Upper lobe of right lung (tissue), 1 donor: ENCODE results near the gene RHOA. TPM values are rescaled to one million over a fixed set of nuclear protein-coding genes. Genes with fewer than 3 reads are reported as not detected.

Source experiments
- ATAC-seq: fragments of 200-7000 bp; cut with Tn5 transposase; one replicate; pipeline ENCODE4 v1.9.1; 2020; ENCODE audit warnings: mild to moderate bottlenecking, moderate library complexity
- DNase-seq: peaks from one replicate; pipeline ENCODE4 v3.0.0-alpha.2; 2020
- H3K27ac ChIP-seq: fragments of 200-600 bp; one replicate; pipeline ENCODE4 v1.8.0; 2022
- H3K27me3 ChIP-seq: fragments of 200-600 bp; one replicate; pipeline ENCODE4 v1.8.0; 2022; ENCODE audit warnings: mild to moderate bottlenecking
- H3K36me3 ChIP-seq: fragments of 200-600 bp; one replicate; pipeline ENCODE4 v1.8.0; 2022
- H3K4me1 ChIP-seq: fragments of 200-600 bp; one replicate; pipeline ENCODE4 v1.8.0; 2022
- H3K4me3 ChIP-seq: fragments of 200-600 bp; one replicate; pipeline ENCODE4 v1.8.0; 2022; ENCODE audit warnings: mild to moderate bottlenecking
- H3K9me3 ChIP-seq: fragments of 200-600 bp; one replicate; pipeline ENCODE4 v1.8.0; 2022
- CTCF ChIP-seq: fragments of 200-600 bp; IDR thresholded peaks from one replicate; pipeline ENCODE4 v1.8.0; 2022; ENCODE audit warnings: antibody characterized with exemption
- intact Hi-C: fragments of 100-400 bp; cut with DNase I; formaldehyde crosslinking; loops from one replicate; pipeline ENCODE4 v1.11.0; 2022
- total RNA-seq: library from RNA; stranded (reverse); fragmentation: NEBNext Ultra II Directional; extraction: Animal tissue kit (Norgen Biotek cat#: 25700); gene quantifications from one replicate; pipeline ENCODE4 v1.2.1, GENCODE V29; 2021
- donor health status: DM: no; HTN: yes; CAD: no; lungs with severe emphysema.

Gene RHOA
- total RNA-seq, 1 donor from 2014 or later, result 543 TPM

- Histone ChIP-seq H3K27ac (no peak overlapping the region), H3K36me3 (peaks cover 13% of the 10 kb centered on the region), H3K27me3 (no peaks in the 10 kb centered on the region), H3K4me3 (no peak overlapping the region), H3K9me3 (no peaks in the 10 kb centered on the region), H3K4me1 (peaks cover 10% of the 10 kb centered on the region)
- no peak for TF ChIP-seq CTCF
- DNase-seq (no peak), ATAC-seq (no peak)
- intact Hi-C loops, result no loop called here
Observed at GRCh38 chr3:49424816-49425215, 13.0 kb upstream of the RHOA start.

GRCh38 chr3:49422379-49423248 is 10.8 kb upstream of the RHOA start, which contains the start of gene AMT:
AMT (minus strand) TSS chr3:49422473; CDS start chr3:49422450, 23 bp downstream.
- Histone ChIP-seq H3K9me3 (no peaks in the 10 kb centered on the region), H3K4me3 (peak within 1 kb of the TSS; percentile 20), H3K27ac (no peak within 1 kb of the TSS), H3K4me1 (no peaks in the 10 kb centered on the region), H3K36me3 (peaks cover 17% of the 10 kb centered on the region), H3K27me3 (no peaks in the 10 kb centered on the region)
- peak; percentile 74 for DNase-seq
- TF ChIP-seq CTCF, result no peak
- intact Hi-C loops, result no loop called here
- ATAC-seq, result peak; percentile 69

- TF ChIP-seq CTCF, result no peak
- DNase-seq, result no peak
- Histone ChIP-seq H3K4me3 (peak overlapping the region; percentile 20), H3K27ac (no peak overlapping the region), H3K27me3 (no peaks in the 10 kb centered on the region), H3K36me3 (peaks cover 22% of the 10 kb centered on the region), H3K4me1 (peaks cover 6% of the 10 kb centered on the region), H3K9me3 (no peaks in the 10 kb centered on the region)
- peak; percentile 13 for ATAC-seq
- intact Hi-C loops, result no loop called here
Observed at GRCh38 chr3:49421890-49422378, 10.2 kb upstream of the RHOA start.

- no peak for TF ChIP-seq CTCF
- Histone ChIP-seq H3K27me3 (no peaks in the 10 kb centered on the region), H3K27ac (peak overlapping the region; percentile 66), H3K9me3 (no peaks in the 10 kb centered on the region), H3K4me1 (peaks cover 33% of the 10 kb centered on the region), H3K4me3 (no peak overlapping the region), H3K36me3 (peaks cover 17% of the 10 kb centered on the region)
- no peak for ATAC-seq
- no peak for DNase-seq
- intact Hi-C loops, result no loop called here
Observed at GRCh38 chr3:49417516-49418120, 5.8 kb upstream of the RHOA start.

- Histone ChIP-seq H3K9me3 (no peaks in the 10 kb centered on the region), H3K4me1 (peaks cover 33% of the 10 kb centered on the region), H3K27me3 (no peaks in the 10 kb centered on the region), H3K36me3 (peaks cover 17% of the 10 kb centered on the region), H3K27ac (peak overlapping the region; percentile 66), H3K4me3 (no peak overlapping the region)
- TF ChIP-seq CTCF, result no peak
- ATAC-seq, result no peak
- intact Hi-C loops, result no loop called here
- DNase-seq, result no peak
Observed at GRCh38 chr3:49416867-49417266, 5.1 kb upstream of the RHOA start.
